PC-9 (cell line): Measurements from ENCODE around the gene INTS13. TPM values are rescaled to one million over a fixed set of nuclear protein-coding genes. Genes with fewer than 3 reads are reported as not detected.

Experiments
- BruUV-seq: library from RNA; stranded (reverse); fragments of 400-500 nt; replicated peaks from 2 replicates; lab custom pipeline; 2021; lab: Mats Ljungman, UMichigan
- CTCF ChIA-PET: fragments of 300-600 bp; sonication (Branson Sonifier 250); formaldehyde crosslinking; loops from one replicate; lab custom pipeline; 2022; ENCODE audit warnings: antibody characterized with exemption; lab: Charles Lee
- POLR2A ChIA-PET: fragments of 300-600 bp; sonication (Branson Sonifier 250); formaldehyde crosslinking; loops from one replicate; lab custom pipeline; 2022; ENCODE audit warnings: antibody characterized with exemption; ENCODE audit not compliant: unreplicated experiment; lab: Charles Lee
- DNase-seq, 2 experiments: peaks; one replicate each; pipeline versions ENCODE4 v3.0.0 to v3.0.0-alpha.2; 2015 to 2022; ENCODE audit warnings: mixed read lengths in 1 of 2
- H2AFZ ChIP-seq: fragments of 200-600 bp; sonication (generic); 2 replicates; pipeline ENCODE4 v1.8.1; 2017; ENCODE audit warnings: antibody characterized with exemption
- H3F3A ChIP-seq: fragments of 200-600 bp; sonication (generic); 2 replicates; pipeline ENCODE4 v1.8.1; 2017; ENCODE audit warnings: antibody characterized with exemption, mild to moderate bottlenecking, low read depth; ENCODE audit not compliant: insufficient read depth
- H3K27ac ChIP-seq: fragments of 200-600 bp; sonication (generic); 2 replicates; pipeline ENCODE4 v1.6.1; 2016; ENCODE audit warnings: mixed run types
- H3K27me3 ChIP-seq: fragments of 200-600 bp; sonication (generic); 2 replicates; pipeline ENCODE4 v1.6.1; 2016; ENCODE audit warnings: low read depth, mixed run types; ENCODE audit not compliant: insufficient read depth
- H3K36me3 ChIP-seq: fragments of 200-600 bp; sonication (generic); 2 replicates; pipeline ENCODE4 v1.6.1; 2016; ENCODE audit warnings: low read depth, mixed run types
- H3K4me1 ChIP-seq: fragments of 200-600 bp; sonication (generic); replicated peaks from 2 replicates; pipeline ENCODE4 v1.6.1; 2016; ENCODE audit warnings: mixed run types; ENCODE audit not compliant: insufficient read depth
- H3K4me2 ChIP-seq: fragments of 200-600 bp; sonication (generic); 2 replicates; pipeline ENCODE4 v1.6.1; 2017; ENCODE audit warnings: mixed run types
- H3K4me3 ChIP-seq: fragments of 200-600 bp; sonication (generic); 2 replicates; pipeline ENCODE4 v1.6.1; 2016; ENCODE audit warnings: mixed run types
- H3K79me2 ChIP-seq: fragments of 200-600 bp; sonication (generic); 2 replicates; pipeline ENCODE4 v1.6.1; 2017; ENCODE audit warnings: low read depth, mixed run types
- H3K9me2 ChIP-seq: fragments of 200-600 bp; sonication (generic); 2 replicates; pipeline ENCODE4 v1.8.1; 2017; ENCODE audit warnings: mild to moderate bottlenecking; ENCODE audit not compliant: insufficient read depth
- H3K9me3 ChIP-seq: fragments of 200-600 bp; sonication (generic); 2 replicates; pipeline ENCODE4 v1.8.1; 2016; ENCODE audit warnings: low read depth; ENCODE audit not compliant: insufficient read depth
- H4K20me1 ChIP-seq: fragments of 200-600 bp; sonication (generic); 2 replicates; pipeline ENCODE4 v1.8.1; 2017; ENCODE audit not compliant: insufficient read depth
- EZH2 ChIP-seq: fragments of 200-600 bp; sonication (generic); IDR thresholded peaks from 2 replicates; pipeline ENCODE4 v1.8.0; 2017; ENCODE audit warnings: antibody characterized with exemption, low read depth
- intact Hi-C: fragments of 100-400 bp; cut with micrococcal nuclease; formaldehyde crosslinking; loops from one replicate; pipeline ENCODE4 v1.10.0; 2022; ENCODE audit not compliant: unreplicated experiment
- total RNA-seq: library from RNA; stranded (reverse); gene quantifications from 2 replicates; pipeline ENCODE4 v1.2.3, GENCODE V29; 2021
- TF ChIP-seq, protein P1 (sequence below): fragments of 200-600 bp; sonication (generic); conservative IDR thresholded peaks from 2 replicates; pipeline ENCODE4 v1.6.1; 2017; ENCODE audit warnings: mixed run types, antibody characterized with exemption, mild to moderate bottlenecking, moderate library complexity

The INTS13 gene
- total RNA-seq, 1 experiment from 2014 or later = 40.8 TPM

DNA sequence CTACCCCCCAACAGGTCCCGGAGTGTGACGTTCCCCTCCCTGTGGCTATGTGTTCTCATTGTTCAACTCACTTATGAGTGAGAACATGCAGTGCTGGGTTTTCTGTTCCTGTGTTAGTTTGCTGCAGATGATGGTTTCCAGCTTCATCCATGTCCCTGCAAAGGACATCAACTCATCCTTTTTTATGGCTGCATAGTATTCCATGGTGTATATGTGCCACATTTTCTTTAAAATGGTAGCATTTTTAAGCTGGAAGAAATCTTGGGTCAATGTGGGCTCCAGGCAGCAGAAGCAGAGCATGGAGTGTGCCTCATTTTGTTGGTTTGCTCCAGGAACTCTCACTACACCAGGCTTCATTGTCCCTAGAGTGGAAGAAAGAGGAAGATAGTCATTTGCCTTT, 57.2 kb downstream of the INTS13 start:
- no peak for DNase-seq
- H3K27ac ChIP-seq = no peak overlapping the region
- POLR2A ChIA-PET = no interaction called here
- no peaks in the 10 kb centered on the region for H3K27me3 ChIP-seq
- H3K4me3 ChIP-seq = no peak overlapping the region
- CTCF ChIA-PET = no interaction called here
- H3K36me3 ChIP-seq = no peaks in the 10 kb centered on the region
- no TSS peak for BruUV-seq
- TF ChIP-seq EZH2 = no peak
- TF ChIP-seq, protein P1, sequence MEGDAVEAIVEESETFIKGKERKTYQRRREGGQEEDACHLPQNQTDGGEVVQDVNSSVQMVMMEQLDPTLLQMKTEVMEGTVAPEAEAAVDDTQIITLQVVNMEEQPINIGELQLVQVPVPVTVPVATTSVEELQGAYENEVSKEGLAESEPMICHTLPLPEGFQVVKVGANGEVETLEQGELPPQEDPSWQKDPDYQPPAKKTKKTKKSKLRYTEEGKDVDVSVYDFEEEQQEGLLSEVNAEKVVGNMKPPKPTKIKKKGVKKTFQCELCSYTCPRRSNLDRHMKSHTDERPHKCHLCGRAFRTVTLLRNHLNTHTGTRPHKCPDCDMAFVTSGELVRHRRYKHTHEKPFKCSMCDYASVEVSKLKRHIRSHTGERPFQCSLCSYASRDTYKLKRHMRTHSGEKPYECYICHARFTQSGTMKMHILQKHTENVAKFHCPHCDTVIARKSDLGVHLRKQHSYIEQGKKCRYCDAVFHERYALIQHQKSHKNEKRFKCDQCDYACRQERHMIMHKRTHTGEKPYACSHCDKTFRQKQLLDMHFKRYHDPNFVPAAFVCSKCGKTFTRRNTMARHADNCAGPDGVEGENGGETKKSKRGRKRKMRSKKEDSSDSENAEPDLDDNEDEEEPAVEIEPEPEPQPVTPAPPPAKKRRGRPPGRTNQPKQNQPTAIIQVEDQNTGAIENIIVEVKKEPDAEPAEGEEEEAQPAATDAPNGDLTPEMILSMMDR = no peak
- H3K79me2 ChIP-seq = no peaks in the 10 kb centered on the region
- H3F3A ChIP-seq = no peaks in the 10 kb centered on the region
- intact Hi-C loops = loop anchor here (10.0 kb wide), 1 partner anchor 176 kb away; no protein-coding TSS in a partner anchor
- H2AFZ ChIP-seq = no peak overlapping the region
- no peaks in the 10 kb centered on the region for H4K20me1 ChIP-seq
- H3K9me3 ChIP-seq = no peaks in the 10 kb centered on the region
- H3K4me2 ChIP-seq = no peak overlapping the region
- H3K9me2 ChIP-seq = no peaks in the 10 kb centered on the region
- H3K4me1 ChIP-seq = no peaks in the 10 kb centered on the region

DNA sequence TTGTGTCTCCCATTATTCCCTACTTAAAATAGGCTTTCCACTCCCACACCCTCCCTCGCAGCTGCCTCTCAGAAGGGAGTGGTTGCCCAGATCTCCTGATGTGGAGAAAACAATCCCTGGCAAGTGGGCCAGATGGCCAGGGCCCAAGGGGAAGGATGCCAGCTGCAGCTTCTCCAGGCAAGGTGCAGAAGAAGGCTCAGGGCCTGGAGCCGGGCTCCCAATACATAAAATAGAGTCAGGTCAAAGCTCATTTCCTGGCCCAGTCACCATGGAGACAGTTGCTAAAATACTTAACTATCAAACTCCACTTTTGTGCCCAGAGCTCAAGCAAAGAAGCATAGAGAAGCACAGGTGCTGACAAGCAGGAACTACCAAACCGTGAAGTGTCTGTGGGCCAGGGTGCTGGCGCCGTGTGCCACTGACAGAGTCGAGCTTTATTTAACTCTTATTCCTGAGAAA, 59.1 kb downstream of the INTS13 start:
- ChIA-PET CTCF (interaction anchor here (1.1 kb wide), 1 partner anchor 45 kb away, joined by 5 read pairs; no protein-coding TSS in a partner anchor), POLR2A (no interaction called here)
- intact Hi-C loops = no loop called here
- no peak for TF ChIP-seq EZH2
- TF ChIP-seq, protein P1 = no peak
- H3K36me3 ChIP-seq = no peaks in the 10 kb centered on the region
- H3F3A ChIP-seq = no peaks in the 10 kb centered on the region
- H3K4me3 ChIP-seq = no peak overlapping the region
- H4K20me1 ChIP-seq = no peaks in the 10 kb centered on the region
- no peak for DNase-seq
- H2AFZ ChIP-seq = no peak overlapping the region
- BruUV-seq = no TSS peak
- no peaks in the 10 kb centered on the region for H3K9me3 ChIP-seq
- no peaks in the 10 kb centered on the region for H3K4me1 ChIP-seq
- H3K27ac ChIP-seq = no peak overlapping the region
- no peaks in the 10 kb centered on the region for H3K79me2 ChIP-seq
- no peaks in the 10 kb centered on the region for H3K27me3 ChIP-seq
- H3K9me2 ChIP-seq = no peaks in the 10 kb centered on the region
- H3K4me2 ChIP-seq = no peak overlapping the region

GRCh38 chr12:26874501-26875296, 63.1 kb downstream of the INTS13 start:
- ChIA-PET CTCF (interaction anchor here (0.6 kb wide), 1 partner anchor 643 kb away, joined by 3 read pairs; no protein-coding TSS in a partner anchor), POLR2A (no interaction called here)
- DNase-seq = no peak
- H3F3A ChIP-seq = peaks cover 14% of the 10 kb centered on the region; the same call in 1 of the 2 replicates
- intact Hi-C loops = no loop called here
- H3K4me1 ChIP-seq = peaks cover 13% of the 10 kb centered on the region
- no peak overlapping the region for H3K27ac ChIP-seq
- no peak for TF ChIP-seq EZH2
- TF ChIP-seq, protein P1 = no peak
- H3K36me3 ChIP-seq = no peaks in the 10 kb centered on the region
- H3K9me2 ChIP-seq = no peaks in the 10 kb centered on the region
- H3K4me2 ChIP-seq = no peak overlapping the region
- H3K27me3 ChIP-seq = no peaks in the 10 kb centered on the region
- H2AFZ ChIP-seq = no peak overlapping the region
- no peaks in the 10 kb centered on the region for H3K9me3 ChIP-seq
- no peaks in the 10 kb centered on the region for H4K20me1 ChIP-seq
- no peaks in the 10 kb centered on the region for H3K79me2 ChIP-seq
- no peak overlapping the region for H3K4me3 ChIP-seq
- BruUV-seq = no TSS peak
